Epithelial cell of esophagus (primary cell): Measurements from ENCODE around the gene ENOX1.

Experiments used
- DNase-seq: peaks from one replicate; pipeline ENCODE4 v3.0.0; 2010; ENCODE audit warnings: low read depth
- H3K4me3 ChIP-seq: 2 replicates; pipeline ENCODE4 v1.5.1; 2011; ENCODE audit warnings: mild to moderate bottlenecking, low read length, control low read depth
- CTCF ChIP-seq: IDR thresholded peaks from 2 replicates; pipeline ENCODE4 v1.5.1; 2011; ENCODE audit warnings: low read depth, mild to moderate bottlenecking, low read length, control low read depth, inconsistent platforms; ENCODE audit not compliant: insufficient read depth; ENCODE audit errors: missing control alignments

The ENOX1 gene

GRCh38 chr13:43196086-43196621 lies 590.6 kb downstream of the ENOX1 start:
- DNase-seq: peak; percentile 17
- H3K4me3 ChIP-seq: no peak overlapping the region
- peak; percentile 10 for TF ChIP-seq CTCF

- no peak overlapping the region for H3K4me3 ChIP-seq
- peak; percentile 42 for TF ChIP-seq CTCF
Observed at GRCh38 chr13:43195551-43195950, 591.2 kb downstream of the ENOX1 start.

GRCh38 chr13:43195112-43195511 lies 591.7 kb downstream of the ENOX1 start:
- no peak overlapping the region for H3K4me3 ChIP-seq
- DNase-seq: no peak

More at GRCh38 chr13:43195551-43195950, 591.2 kb downstream of the ENOX1 start:
- DNase-seq: peak; percentile 23

DNA sequence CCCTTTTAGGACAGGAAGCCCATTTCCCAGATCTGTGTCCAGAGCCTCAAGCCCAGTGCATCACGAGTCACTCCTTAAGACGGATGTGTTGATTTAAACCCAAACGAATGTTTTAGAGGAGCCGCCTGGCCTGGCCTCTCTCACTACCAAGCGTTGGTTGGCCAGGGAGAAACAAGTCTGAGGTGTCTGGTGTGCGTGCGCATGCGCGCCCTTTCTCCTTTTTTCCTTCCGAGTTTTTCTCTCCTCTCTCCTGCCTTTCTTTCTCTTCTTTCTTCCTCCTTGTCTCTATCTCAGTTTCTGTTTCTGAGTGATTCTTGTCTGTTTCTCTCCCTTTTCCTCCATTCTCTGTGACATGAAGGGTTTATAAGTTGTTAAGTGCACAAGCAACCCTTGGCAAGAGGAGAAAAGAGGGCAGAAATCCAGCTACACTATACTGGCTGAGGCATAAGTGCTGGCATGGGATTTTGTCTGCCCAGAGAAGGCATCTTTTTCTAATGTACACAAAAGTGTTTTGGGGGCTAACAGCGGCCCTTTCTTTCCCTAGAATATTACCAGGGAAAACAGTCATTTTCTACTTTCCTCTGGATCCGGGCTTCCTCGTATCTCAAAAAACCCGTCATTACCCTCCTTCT lies 592.9 kb downstream of the ENOX1 start:
- no peak overlapping the region for H3K4me3 ChIP-seq
- TF ChIP-seq CTCF: no peak
- DNase-seq: no peak

More at GRCh38 chr13:43195112-43195511, 591.7 kb downstream of the ENOX1 start:
- no peak for TF ChIP-seq CTCF

GRCh38 chr13:43191546-43191945 lies 595.2 kb downstream of the ENOX1 start:
- no peak for DNase-seq
- H3K4me3 ChIP-seq: no peak overlapping the region
- no peak for TF ChIP-seq CTCF

GRCh38 chr13:43185226-43185625 lies 601.5 kb downstream of the ENOX1 start:
- DNase-seq: no peak
- no peak overlapping the region for H3K4me3 ChIP-seq
- no peak for TF ChIP-seq CTCF

DNA sequence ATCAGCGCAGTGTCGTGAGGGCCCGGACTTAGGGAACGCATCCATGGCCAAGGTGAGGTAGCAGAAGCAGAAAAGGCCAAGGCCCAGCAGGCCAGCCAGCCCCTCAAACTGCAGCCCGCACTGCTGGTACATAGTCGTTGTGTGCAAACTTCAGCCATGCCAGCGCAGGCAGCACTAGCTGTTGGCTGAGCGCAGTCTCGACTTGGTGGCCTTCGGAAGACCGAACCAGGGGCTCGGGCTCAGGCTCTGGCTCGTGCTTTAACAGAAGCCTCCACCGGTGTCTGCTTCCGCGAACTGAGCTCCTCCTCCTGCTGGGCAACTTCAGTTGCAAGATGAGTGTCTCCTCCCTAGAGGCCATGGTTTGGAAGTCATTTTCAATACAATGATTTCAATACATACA lies 605.9 kb downstream of the ENOX1 start:
- no peak for DNase-seq
- TF ChIP-seq CTCF: no peak

More for the DNA sequence above, 605.9 kb downstream of the ENOX1 start:
- no peak overlapping the region for H3K4me3 ChIP-seq
